H1 (cell line): ENCODE measurements around the gene TMEM18. TPM values are rescaled to one million over a fixed set of nuclear protein-coding genes. Genes with fewer than 3 reads are reported as not detected.
A peak's percentile ranks its signal among the peaks of the same experiment; 100 is the strongest.

ENCODE experiments used
- CTCF ChIA-PET: fragments of 300-600 bp; sonication (Branson Sonifier 250); formaldehyde crosslinking; loops from one replicate; lab custom pipeline; 2021; ENCODE audit not compliant: partially characterized antibody; lab: Charles Lee
- POLR2A ChIA-PET: fragments of 300-600 bp; sonication (Branson Sonifier 250); formaldehyde crosslinking; loops from one replicate; lab custom pipeline; 2021; ENCODE audit warnings: inconsistent platforms; ENCODE audit not compliant: partially characterized antibody; lab: Charles Lee
- DNase-seq, 2 experiments: peaks; one replicate each; pipeline versions ENCODE4 v3.0.0 to v3.0.0-alpha.2; 2010 to 2022; ENCODE audit warnings: low spot score in 2 of 2, low read depth in 1 of 2, mixed read lengths in 1 of 2
- FAIRE-seq: peaks from 2 replicates; lab custom pipeline; 2011; peaks lifted over from hg19 to GRCh38; lab: Jason Lieb, UNC
- H2AFZ ChIP-seq: 2 replicates; pipeline ENCODE4 v1.8.1; 2012; ENCODE audit warnings: low read length, inconsistent platforms
- H2AK5ac ChIP-seq: 2 replicates; pipeline ENCODE4 v1.6.1; 2013; ENCODE audit warnings: low read depth, low read length
- H2BK120ac ChIP-seq: replicated peaks from 2 replicates; pipeline ENCODE3; 2013; ENCODE audit warnings: low read depth, low read length, inconsistent platforms
- H2BK12ac ChIP-seq: 2 replicates; pipeline ENCODE4 v1.6.1; 2013; ENCODE audit warnings: low read depth, low read length
- H2BK15ac ChIP-seq: 2 replicates; pipeline ENCODE4 v1.6.1; 2013; ENCODE audit warnings: low read length
- H2BK20ac ChIP-seq: 2 replicates; pipeline ENCODE4 v1.6.1; 2013; ENCODE audit warnings: low read length
- H2BK5ac ChIP-seq: 2 replicates; pipeline ENCODE4 v1.6.1; 2013; ENCODE audit warnings: low read depth, low read length
- H3K14ac ChIP-seq: 2 replicates; pipeline ENCODE4 v1.6.1; 2013; ENCODE audit warnings: inconsistent platforms; ENCODE audit not compliant: insufficient read length
- H3K18ac ChIP-seq: 2 replicates; pipeline ENCODE4 v1.6.1; 2013; ENCODE audit warnings: low read length; ENCODE audit errors: extremely low read depth
- H3K23ac ChIP-seq: 2 replicates; pipeline ENCODE4 v1.6.1; 2013; ENCODE audit warnings: inconsistent platforms; ENCODE audit not compliant: insufficient read length
- H3K23me2 ChIP-seq: 2 replicates; pipeline ENCODE4 v1.6.1; 2013; ENCODE audit warnings: low read depth, low read length
- H3K27ac ChIP-seq: 2 replicates; pipeline ENCODE4 v1.6.1; 2011; ENCODE audit warnings: low read depth, low read length, inconsistent platforms
- H3K27me3 ChIP-seq, 4 experiments: replicated peaks in 1 of 4; 1 replicate in 1 of 4; 2 replicates in 3 of 4; pipeline versions ENCODE4 v1.6.1 to v1.8.1; 2011 to 2013; ENCODE audit warnings: low read length in 3 of 4, mild to moderate bottlenecking in 3 of 4, inconsistent platforms in 2 of 4, mixed read lengths in 2 of 4, moderate library complexity in 1 of 4; ENCODE audit not compliant: control insufficient read depth in 3 of 4, insufficient read depth in 3 of 4; ENCODE audit errors: extremely low read depth in 1 of 4
- H3K36me3 ChIP-seq, 4 experiments: 2 replicates each; pipeline versions ENCODE4 v1.6.1 to v1.8.1; 2011 to 2013; ENCODE audit warnings: mild to moderate bottlenecking in 4 of 4, low read length in 3 of 4, moderate library complexity in 2 of 4, control low read depth in 1 of 4, inconsistent platforms in 1 of 4; ENCODE audit not compliant: insufficient read depth in 4 of 4, control insufficient read depth in 2 of 4
- H3K4ac ChIP-seq: replicated peaks from 2 replicates; pipeline ENCODE3; 2013; ENCODE audit warnings: low read length, low read depth, mixed read lengths, inconsistent platforms; ENCODE audit not compliant: insufficient read length
- H3K4me1 ChIP-seq, 4 experiments: replicated peaks in 1 of 4; 1 replicate in 1 of 4; 2 replicates in 3 of 4; pipeline versions ENCODE4 v1.6.1 to v1.8.1; 2011 to 2013; ENCODE audit warnings: low read length in 3 of 4, inconsistent platforms in 2 of 4, mixed read lengths in 1 of 4; ENCODE audit not compliant: insufficient read depth in 4 of 4, control insufficient read depth in 3 of 4
- H3K4me2 ChIP-seq, 2 experiments: 2 replicates each; pipeline versions ENCODE4 v1.6.1 to v1.8.1; 2011 to 2013; ENCODE audit warnings: low read depth in 2 of 2, low read length in 2 of 2, control low read depth in 1 of 2, inconsistent platforms in 1 of 2, mild to moderate bottlenecking in 1 of 2; ENCODE audit not compliant: insufficient read depth in 1 of 2
- H3K4me3 ChIP-seq, 4 experiments: fragments of 200-600, 300-600 bp in 1 of 4; sonication (generic), shearing (Covaris generic), sonication (Bioruptor Twin) in 1 of 4; 2 replicates each; pipeline versions ENCODE4 v1.5.1 to v1.8.1; 2011 to 2016; ENCODE audit warnings: low read length in 4 of 4, low read depth in 3 of 4, control low read depth in 2 of 4, inconsistent platforms in 2 of 4, mild to moderate bottlenecking in 2 of 4, mixed read lengths in 1 of 4, moderate library complexity in 1 of 4; ENCODE audit not compliant: insufficient read depth in 2 of 4; ENCODE audit errors: extremely low read depth in 1 of 4
- H3K56ac ChIP-seq: replicated peaks from 2 replicates; pipeline ENCODE3; 2013; ENCODE audit warnings: low read depth, mild to moderate bottlenecking, mixed read lengths, low read length, inconsistent platforms; ENCODE audit not compliant: insufficient read length
- H3K79me1 ChIP-seq: 2 replicates; pipeline ENCODE4 v1.6.1; 2013; ENCODE audit warnings: low read depth, low read length, control low read depth
- H3K79me2 ChIP-seq, 2 experiments: 2 replicates each; pipeline versions ENCODE4 v1.6.1 to v1.8.1; 2012 to 2013; ENCODE audit warnings: low read length in 2 of 2, mild to moderate bottlenecking in 2 of 2, inconsistent platforms in 1 of 2; ENCODE audit not compliant: insufficient read depth in 2 of 2, control insufficient read depth in 1 of 2
- H3K9ac ChIP-seq, 4 experiments: replicated peaks in 1 of 4; 1 replicate in 1 of 4; 2 replicates in 3 of 4; pipeline versions ENCODE4 v1.6.1 to v1.8.1; 2011 to 2013; ENCODE audit warnings: low read depth in 3 of 4, low read length in 3 of 4, control low read depth in 2 of 4, mild to moderate bottlenecking in 2 of 4, moderate library complexity in 2 of 4, inconsistent platforms in 1 of 4; ENCODE audit errors: extremely low read depth in 1 of 4
- H3K9me3 ChIP-seq, 2 experiments: 2 replicates each; pipeline versions ENCODE4 v1.6.1 to v1.8.1; 2012 to 2013; ENCODE audit warnings: mild to moderate bottlenecking in 2 of 2, moderate library complexity in 2 of 2, control low read depth in 1 of 2, inconsistent platforms in 1 of 2, low read depth in 1 of 2, low read length in 1 of 2, mixed read lengths in 1 of 2; ENCODE audit not compliant: insufficient read depth in 2 of 2
- H4K20me1 ChIP-seq, 2 experiments: replicated peaks in 1 of 2; 2 replicates each; pipeline versions ENCODE3 to v1.8.1; 2011 to 2013; ENCODE audit warnings: inconsistent platforms in 2 of 2, low read length in 2 of 2, mild to moderate bottlenecking in 1 of 2; ENCODE audit not compliant: insufficient read depth in 2 of 2, control insufficient read depth in 1 of 2
- H4K5ac ChIP-seq: 2 replicates; pipeline ENCODE4 v1.6.1; 2013; ENCODE audit warnings: low read length, low read depth, mixed read lengths, inconsistent platforms; ENCODE audit not compliant: insufficient read length
- H4K8ac ChIP-seq: 2 replicates; pipeline ENCODE4 v1.8.0; 2013; ENCODE audit warnings: mild to moderate bottlenecking, moderate library complexity, low read length, inconsistent platforms; ENCODE audit not compliant: insufficient read depth; ENCODE audit errors: extremely low read depth
- H4K91ac ChIP-seq: replicated peaks from 2 replicates; pipeline ENCODE3; 2013; ENCODE audit warnings: low read length, mixed read lengths, inconsistent platforms; ENCODE audit not compliant: insufficient read length
- NANOG ChIP-seq: IDR thresholded peaks from 2 replicates; pipeline ENCODE4 v1.6.1; 2011; ENCODE audit warnings: low read length, low read depth, mild to moderate bottlenecking, inconsistent platforms; ENCODE audit not compliant: insufficient read depth, poor library complexity, severe bottlenecking
- NRF1 ChIP-seq: IDR thresholded peaks from 2 replicates; pipeline ENCODE4 v1.6.1; 2011; ENCODE audit warnings: mild to moderate bottlenecking, low read depth, low read length, improper control_type of control experiment
- POLR2A ChIP-seq, 2 experiments: IDR thresholded peaks; 1 replicate in 1 of 2; 2 replicates in 1 of 2; pipeline ENCODE4 v1.6.1; 2011; ENCODE audit warnings: low read depth in 2 of 2, low read length in 2 of 2, mild to moderate bottlenecking in 2 of 2; ENCODE audit errors: control extremely low read depth in 1 of 2
- YY1 ChIP-seq: IDR thresholded peaks from 2 replicates; pipeline ENCODE4 v1.6.1; 2011; ENCODE audit warnings: low read depth, mild to moderate bottlenecking, low read length
- WGBS, 2 experiments: shearing (Covaris generic) in 1 of 2; methylation state at CpG; one replicate each; pipeline versions ENCODE4 v1.1.6 to v1.1.7; 2013 to 2015; ENCODE audit warnings: low lambda C conversion rate in 2 of 2, mixed read lengths in 2 of 2, inconsistent platforms in 1 of 2, low coverage in 1 of 2, missing lambda C conversion rate in 1 of 2; ENCODE audit not compliant: insufficient replicate concordance in 2 of 2, insufficient coverage in 1 of 2, insufficient read length in 1 of 2; ENCODE audit errors: extremely low coverage in 1 of 2, missing lambda C conversion rate in 1 of 2; 5-methylcytosine and 5-hydroxymethylcytosine counted together
- polyA plus RNA-seq, 7 experiments: library from polyadenylated mRNA; depleted of rRNA in 3 of 7; stranded (reverse) in 5 of 7; unstranded in 2 of 7; fragments of >200 nt in 5 of 7; fragments of 200-250 nt in 2 of 7; gene quantifications; 1 replicate in 5 of 7; 2 replicates in 1 of 7; 4 replicates in 1 of 7; pipeline versions ENCODE4 v1.2.1 to v1.2.3, GENCODE V29; 2011 to 2013; ENCODE audit warnings: missing spikeins in 2 of 7, mixed read lengths in 2 of 7
- total RNA-seq: library from RNA; stranded (reverse); fragmentation: NEBNext Ultra II Directional; extraction: Animal tissue kit (Norgen Biotek cat#: 25700); gene quantifications from 2 replicates; pipeline ENCODE4 v1.2.1, GENCODE V29; 2021
- TF ChIP-seq, protein P1 (sequence below): IDR thresholded peaks from 2 replicates; pipeline ENCODE4 v1.6.1; 2011; ENCODE audit warnings: low read depth, mild to moderate bottlenecking, low read length; ENCODE audit not compliant: insufficient read depth

TMEM18 gene
- total and polyA plus RNA-seq, 2 of the 8 experiments (the other 6 are each of a cell fraction or from before 2014, with no cell fraction given), result 22.4 to 27.1 TPM

DNA sequence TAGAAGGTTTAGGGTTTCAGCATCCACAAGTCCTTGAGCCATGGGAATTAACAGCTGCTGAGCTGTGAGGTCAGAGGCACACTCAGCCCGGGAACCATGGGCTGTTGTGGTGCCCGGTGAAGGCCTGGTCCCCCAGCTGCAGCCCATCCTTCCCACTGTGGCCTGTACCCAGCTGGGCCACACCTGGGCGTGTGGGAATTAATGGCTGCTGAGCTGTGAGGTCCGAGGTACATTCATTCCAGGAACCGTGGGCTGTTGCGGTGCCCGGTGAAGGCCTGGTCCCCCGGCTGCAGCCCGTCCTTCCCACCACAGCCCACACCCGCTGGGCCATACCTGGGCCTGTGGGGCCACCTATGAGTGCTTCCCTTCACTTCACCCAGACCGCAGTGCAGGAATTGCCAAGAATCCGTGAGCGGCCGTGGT lies 25.2 kb downstream of the TMEM18 start:
- H3K4me3 ChIP-seq, result no peak overlapping the region
- H4K91ac ChIP-seq, result no peak overlapping the region
- peak in 1 of 2 experiments; percentile 19 for DNase-seq
- no peaks in the 10 kb centered on the region for H3K79me2 ChIP-seq
- H2AK5ac ChIP-seq, result no peak overlapping the region
- no peaks in the 10 kb centered on the region for H3K79me1 ChIP-seq
- no peak overlapping the region for H2BK5ac ChIP-seq
- no peaks in the 10 kb centered on the region for H3K23me2 ChIP-seq
- no peak for TF ChIP-seq NRF1
- TF ChIP-seq POLR2A (IDR thresholded peaks at IDR 0.05; ENCODE audit: control extremely low read depth in 1 of 2, low read depth in 2 of 2, low read length in 2 of 2), result no peak
- TF ChIP-seq, protein P1, sequence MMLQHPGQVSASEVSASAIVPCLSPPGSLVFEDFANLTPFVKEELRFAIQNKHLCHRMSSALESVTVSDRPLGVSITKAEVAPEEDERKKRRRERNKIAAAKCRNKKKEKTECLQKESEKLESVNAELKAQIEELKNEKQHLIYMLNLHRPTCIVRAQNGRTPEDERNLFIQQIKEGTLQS, result no peak
- TF ChIP-seq NANOG, result no peak
- no peak for TF ChIP-seq YY1
- FAIRE-seq, result no peak
- no peak overlapping the region for H2BK12ac ChIP-seq
- H3K18ac ChIP-seq, result no peak overlapping the region
- no peak overlapping the region for H2AFZ ChIP-seq
- H3K4me1 ChIP-seq, result no peaks in the 10 kb centered on the region
- no peak overlapping the region for H4K5ac ChIP-seq
- H2BK120ac ChIP-seq, result no peak overlapping the region
- no peak overlapping the region for H3K4ac ChIP-seq
- H4K8ac ChIP-seq, result no peak overlapping the region
- no peak overlapping the region for H3K23ac ChIP-seq
- no peak overlapping the region for H3K27ac ChIP-seq
- H2BK20ac ChIP-seq, result no peak overlapping the region
- H3K36me3 ChIP-seq, result no peaks in the 10 kb centered on the region
- H3K9me3 ChIP-seq, result no peaks in the 10 kb centered on the region
- H3K27me3 ChIP-seq, result no peaks in the 10 kb centered on the region
- H3K9ac ChIP-seq, result no peak overlapping the region
- CTCF ChIA-PET, result interaction anchor here (0.6 kb wide), 1 partner anchor 104 kb away, joined by 3 read pairs; no protein-coding TSS in a partner anchor
- no peak overlapping the region for H3K56ac ChIP-seq
- H3K14ac ChIP-seq, result no peak overlapping the region
- 90% methylated on average over 11 of the region's 14 CpGs; no CpG with 5 or more reads in 1 of the 2 experiments for WGBS, 2 experiments
- no peak overlapping the region for H3K4me2 ChIP-seq
- H4K20me1 ChIP-seq, result no peaks in the 10 kb centered on the region
- no peak overlapping the region for H2BK15ac ChIP-seq
- POLR2A ChIA-PET, result no interaction called here
